ENCODE measurements around the gene ZNF516. TPM values are rescaled to one million over a fixed set of nuclear protein-coding genes. Genes with fewer than 3 reads are reported as not detected.

The ZNF516 gene
- total RNA-seq, 1 experiment from 2014 or later, result 1.7 TPM

DNA sequence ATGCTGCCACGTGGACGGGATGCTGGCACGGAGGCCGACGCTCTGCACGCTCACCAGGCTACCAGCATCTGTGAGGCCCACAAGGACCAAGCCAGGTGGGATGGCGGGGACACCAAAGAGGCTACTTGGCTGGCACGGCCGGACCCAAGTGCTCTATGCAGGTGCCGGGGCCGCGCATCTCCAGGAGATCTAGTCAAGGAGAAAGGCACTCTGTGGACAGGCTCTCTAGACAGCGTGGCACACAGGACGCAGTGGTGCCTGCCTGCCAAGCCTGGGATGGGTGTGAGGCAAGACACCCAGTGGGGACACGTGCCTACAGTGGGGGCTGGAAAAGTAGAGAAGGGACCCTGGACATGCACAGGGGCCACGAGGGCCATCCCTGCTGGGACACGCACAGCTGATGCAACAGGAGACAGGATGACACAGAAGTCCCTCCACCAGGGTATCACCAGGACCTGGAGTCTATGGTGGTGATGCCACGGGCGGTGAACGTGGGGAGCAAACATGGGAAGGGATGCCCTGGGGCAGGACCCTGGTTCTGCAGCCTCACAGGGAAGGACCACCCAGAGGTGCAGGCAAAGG is 28.5 kb downstream of the ZNF516 start:
- Histone ChIP-seq H3K9me3 (no peaks in the 10 kb centered on the region), H3K4me3 (no peak overlapping the region)
- DNase-seq, result no peak

DNA sequence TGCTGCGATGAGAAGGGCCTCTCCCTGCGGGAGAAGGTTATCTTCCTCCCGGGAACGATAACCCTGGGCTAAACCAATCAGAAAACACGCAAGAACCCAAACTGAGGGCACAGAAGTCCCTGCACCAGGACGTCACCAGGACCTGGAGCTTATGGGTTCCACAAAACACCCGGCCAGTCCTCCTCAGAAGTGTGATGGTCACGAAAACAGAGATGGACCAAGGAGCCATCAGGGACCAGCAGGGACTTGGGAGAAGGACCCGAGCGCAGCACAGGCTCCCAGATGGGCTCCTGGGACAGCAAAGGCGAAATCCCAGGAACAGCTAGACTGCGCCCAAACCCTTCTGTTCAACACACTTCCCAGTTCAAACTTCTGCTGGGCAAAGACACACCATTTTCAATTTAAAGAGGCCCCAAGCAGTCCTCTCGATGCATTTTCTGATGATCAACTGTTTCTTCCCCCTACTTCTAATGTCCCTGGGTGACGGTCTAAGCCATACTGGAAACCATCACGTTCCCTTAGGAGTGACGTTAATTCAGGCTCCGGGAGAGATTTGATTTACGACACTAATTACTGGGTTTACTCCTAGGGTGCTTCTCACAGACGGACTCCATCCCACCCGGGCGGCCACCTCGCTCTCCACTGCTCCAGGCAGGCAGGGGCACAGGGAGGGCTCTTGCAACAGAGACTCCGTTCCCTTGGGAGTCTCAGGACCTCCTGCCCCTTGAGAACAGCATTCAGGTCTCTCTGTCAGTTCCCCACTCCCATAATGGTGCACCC is 29.2 kb downstream of the ZNF516 start:
- Histone ChIP-seq H3K9me3 (no peaks in the 10 kb centered on the region), H3K4me3 (no peak overlapping the region), H3K36me3 (no peaks in the 10 kb centered on the region), H3K27me3 (no peaks in the 10 kb centered on the region)
- no peak for DNase-seq

More for the DNA sequence above, 28.5 kb downstream of the ZNF516 start:
- H3K27me3 ChIP-seq, result no peaks in the 10 kb centered on the region
- H3K36me3 ChIP-seq, result no peaks in the 10 kb centered on the region

DNA sequence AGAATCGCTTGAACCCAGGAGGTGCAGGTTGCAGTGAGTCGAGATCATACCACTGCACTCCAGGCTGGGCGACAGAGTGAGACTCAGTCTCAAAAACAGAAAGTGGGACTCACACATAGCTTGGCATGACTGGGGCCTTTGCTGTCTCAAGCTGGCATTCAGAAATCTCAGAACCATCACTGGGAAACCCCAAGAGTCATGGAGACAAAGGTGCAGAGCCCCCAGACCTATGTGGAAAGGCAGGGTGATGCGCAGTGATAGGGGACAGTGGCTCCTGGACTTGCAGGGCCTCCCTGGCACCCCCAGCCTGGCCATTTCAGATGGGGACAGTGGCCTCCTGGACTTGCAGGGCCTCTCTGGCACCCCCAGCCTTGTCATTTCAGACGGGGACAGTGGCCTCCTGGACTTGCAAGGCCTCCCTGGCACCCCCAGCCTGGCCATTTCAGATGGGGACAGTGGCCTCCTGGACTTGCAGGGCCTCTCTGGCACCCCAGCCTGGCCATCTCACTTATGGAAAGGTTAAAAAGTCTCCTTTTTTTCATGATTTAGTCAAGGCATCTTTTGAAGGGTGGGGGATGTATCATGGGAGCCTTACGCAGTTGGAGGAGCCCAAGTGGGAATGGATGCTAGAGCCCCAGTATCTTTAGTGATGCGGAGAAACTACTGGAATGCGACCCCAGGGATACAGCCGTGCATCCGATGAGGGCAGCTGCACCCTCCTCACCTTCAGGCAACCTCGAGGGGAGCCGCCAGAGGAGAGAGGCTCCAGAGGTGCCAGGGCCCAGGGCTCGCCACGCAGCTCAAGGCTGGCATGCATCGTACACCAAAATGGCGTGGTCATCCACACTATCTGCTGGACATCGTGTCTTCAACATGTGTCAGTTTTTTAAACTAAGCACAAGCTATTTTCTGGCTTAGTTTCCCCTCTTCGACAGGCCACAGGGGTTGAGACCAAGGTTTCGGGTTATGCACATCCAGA is 30.5 kb downstream of the ZNF516 start:
- Histone ChIP-seq H3K27me3 (no peaks in the 10 kb centered on the region), H3K36me3 (no peaks in the 10 kb centered on the region), H3K9me3 (no peaks in the 10 kb centered on the region), H3K4me3 (no peak overlapping the region)
- no peak for DNase-seq

DNA sequence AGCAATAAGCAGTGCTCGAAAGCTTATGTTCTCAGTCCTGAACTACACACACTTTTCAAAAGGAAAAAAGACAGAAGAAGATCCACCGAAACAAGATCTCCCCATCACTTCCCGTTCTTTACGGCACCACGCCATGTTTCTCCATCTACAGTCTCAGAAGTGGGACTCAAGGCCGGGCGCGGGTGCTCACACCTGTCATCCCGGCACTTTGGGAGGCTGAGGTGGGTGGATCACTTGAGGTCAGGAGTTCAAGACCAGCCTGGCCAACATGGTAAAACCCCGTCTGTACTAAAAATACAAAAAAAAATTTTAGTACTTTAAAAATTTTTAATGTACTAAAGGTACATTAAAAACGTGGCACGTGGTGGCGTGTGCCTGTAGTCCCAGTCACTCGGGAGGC is 31.2 kb downstream of the ZNF516 start:
- DNase-seq, result no peak
- Histone ChIP-seq H3K27me3 (no peaks in the 10 kb centered on the region), H3K4me3 (no peak overlapping the region), H3K36me3 (no peaks in the 10 kb centered on the region), H3K9me3 (no peaks in the 10 kb centered on the region)

DNA sequence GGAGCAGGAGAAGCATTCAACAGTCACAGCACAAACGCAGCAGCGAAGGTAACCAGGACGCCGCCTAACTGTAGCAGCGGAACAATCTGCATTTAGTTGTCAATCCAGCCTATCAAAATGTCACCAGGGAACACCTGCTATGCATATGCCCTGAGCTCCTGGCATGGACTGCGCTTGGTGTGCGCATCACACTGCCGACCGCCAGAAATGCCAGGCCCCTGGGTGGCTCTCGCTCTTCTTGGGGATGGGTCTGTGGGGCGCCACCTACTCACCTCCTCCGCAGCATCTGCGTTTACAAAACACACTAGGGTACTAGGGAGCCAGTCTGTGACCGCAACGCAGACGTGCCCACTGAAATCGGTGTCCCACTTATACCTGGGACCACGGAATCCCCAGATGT is 31.7 kb downstream of the ZNF516 start:
- no peaks in the 10 kb centered on the region for H3K36me3 ChIP-seq
- no peak overlapping the region for H3K4me3 ChIP-seq
- no peak for DNase-seq
- H3K27me3 ChIP-seq, result no peaks in the 10 kb centered on the region
- H3K9me3 ChIP-seq, result no peaks in the 10 kb centered on the region

DNA sequence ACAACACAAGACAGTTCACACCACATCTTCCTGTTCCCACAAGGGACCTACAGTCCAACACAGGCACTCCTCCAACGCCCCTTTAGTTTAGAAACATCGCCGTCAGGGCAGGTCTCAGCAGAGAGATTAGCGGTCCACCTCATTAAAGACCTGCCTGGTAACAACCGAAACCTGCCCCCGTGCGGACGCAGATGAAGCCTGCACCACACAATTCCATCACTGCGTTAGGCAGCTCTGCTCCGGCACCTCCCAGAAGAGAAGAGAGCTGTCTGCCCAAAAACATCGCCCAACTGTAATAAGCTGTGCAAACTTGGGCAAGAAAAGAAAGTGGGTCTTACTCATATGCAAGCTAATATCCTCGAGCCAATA is 32.7 kb downstream of the ZNF516 start:
- no peaks in the 10 kb centered on the region for H3K36me3 ChIP-seq
- no peaks in the 10 kb centered on the region for H3K9me3 ChIP-seq
- no peak overlapping the region for H3K4me3 ChIP-seq
- H3K27me3 ChIP-seq, result no peaks in the 10 kb centered on the region
- peak; percentile 39 for DNase-seq

DNA sequence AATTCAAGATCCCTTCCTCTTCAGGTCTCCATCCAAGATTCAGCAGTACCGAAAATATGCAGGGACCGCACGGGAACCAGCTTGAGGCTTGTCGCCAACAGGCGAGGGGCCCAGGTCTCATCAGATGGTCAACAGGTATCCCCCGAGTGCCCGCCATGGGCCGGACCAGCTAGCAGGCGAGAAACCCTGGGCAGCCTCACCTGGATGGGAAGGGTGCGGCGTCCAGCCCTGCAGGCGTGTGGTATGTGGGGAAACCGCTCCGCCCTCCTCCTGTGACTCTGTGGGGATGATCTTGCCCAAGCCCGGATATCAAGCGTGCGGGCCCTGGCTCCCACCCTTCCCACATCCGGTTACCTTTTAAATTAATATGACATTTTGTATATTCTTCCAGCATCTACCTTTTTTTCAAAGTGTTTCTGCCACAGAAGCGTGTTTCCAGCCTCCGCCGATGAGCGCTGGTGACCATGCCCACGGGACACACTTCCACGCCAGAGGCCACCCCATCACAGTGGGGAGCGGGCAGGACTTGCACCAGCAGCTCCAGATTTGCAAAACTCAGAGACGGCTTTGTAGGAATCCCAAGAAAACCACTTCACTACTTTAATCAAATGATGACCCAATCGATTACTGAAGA is 33.2 kb downstream of the ZNF516 start:
- no peak overlapping the region for H3K4me3 ChIP-seq
- no peaks in the 10 kb centered on the region for H3K36me3 ChIP-seq
- H3K27me3 ChIP-seq, result no peaks in the 10 kb centered on the region
- no peaks in the 10 kb centered on the region for H3K9me3 ChIP-seq
- no peak for DNase-seq

DNA sequence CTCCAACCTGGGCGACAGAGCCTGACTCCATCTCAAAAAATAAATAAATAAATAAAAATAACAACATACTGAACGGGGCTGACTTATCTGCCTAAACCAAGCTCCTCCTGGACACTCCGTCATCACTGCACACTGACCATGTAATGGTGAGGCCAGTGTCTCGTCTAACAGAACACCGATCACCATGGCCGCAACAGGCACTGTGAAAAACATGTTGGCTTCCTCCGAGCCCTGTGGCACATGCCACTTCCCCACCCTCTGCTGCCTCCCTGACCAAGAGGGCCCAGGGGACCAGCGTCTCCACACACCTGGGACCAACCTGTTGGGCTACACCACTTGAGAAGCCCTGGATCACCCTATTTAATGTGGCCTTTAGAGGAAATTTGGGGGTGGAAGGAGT is 33.9 kb downstream of the ZNF516 start:
- Histone ChIP-seq H3K9me3 (no peaks in the 10 kb centered on the region), H3K36me3 (no peaks in the 10 kb centered on the region), H3K27me3 (no peaks in the 10 kb centered on the region), H3K4me3 (no peak overlapping the region)
- DNase-seq, result no peak

DNA sequence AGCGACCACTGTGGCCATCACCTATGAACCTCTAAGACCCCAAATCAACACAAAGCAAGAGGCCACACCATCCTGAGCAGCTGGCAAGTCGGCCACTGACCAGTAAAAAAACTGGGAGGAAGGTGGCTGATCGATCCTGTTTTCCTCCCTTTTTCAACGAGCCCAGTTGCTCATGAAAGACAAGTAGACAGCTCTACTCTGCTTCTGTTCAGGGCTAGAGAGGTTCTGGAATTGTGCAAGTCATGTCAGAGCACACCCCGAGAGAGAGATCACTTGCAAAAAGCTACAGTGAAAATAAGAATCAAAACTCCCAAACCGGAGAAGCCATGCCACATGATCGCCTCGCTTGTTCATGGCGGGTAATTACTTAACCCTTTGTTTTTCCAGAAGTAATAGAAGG is 34.6 kb downstream of the ZNF516 start:
- Histone ChIP-seq H3K9me3 (no peaks in the 10 kb centered on the region), H3K27me3 (no peaks in the 10 kb centered on the region), H3K36me3 (no peaks in the 10 kb centered on the region), H3K4me3 (no peak overlapping the region)
- no peak for DNase-seq

DNA sequence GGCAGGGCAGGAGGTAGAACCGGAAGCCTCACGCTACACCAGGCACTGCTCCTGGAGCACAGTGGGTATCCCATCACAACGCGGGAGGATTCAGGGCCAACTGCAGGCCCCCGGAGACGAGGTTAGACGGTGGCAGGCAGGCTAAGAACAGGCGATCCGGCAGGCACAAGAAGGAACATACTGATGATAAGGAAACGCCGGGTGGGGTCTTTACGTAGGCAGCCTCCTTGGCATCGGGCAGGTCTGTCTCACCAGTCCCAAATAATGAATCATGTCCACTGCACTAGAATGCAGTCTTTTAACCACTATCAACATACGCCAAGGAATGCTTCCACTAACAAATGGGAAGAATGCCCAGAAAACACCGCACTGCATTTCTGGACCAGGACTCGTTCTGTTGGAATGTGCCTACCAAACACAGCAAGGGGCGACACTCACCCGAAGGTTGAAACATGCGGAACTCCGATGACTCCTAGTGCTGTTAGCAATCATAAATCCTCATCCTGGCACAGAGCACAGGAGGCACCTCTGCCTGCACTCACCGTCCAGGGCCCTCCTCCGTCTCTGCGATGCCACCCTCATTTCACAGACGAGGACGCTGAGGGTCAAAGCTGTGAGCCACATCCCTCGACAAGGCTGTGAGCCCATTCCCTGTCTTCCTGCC is 35.2 kb downstream of the ZNF516 start:
- Histone ChIP-seq H3K4me3 (peak overlapping the region; percentile 26), H3K36me3 (no peaks in the 10 kb centered on the region)
- peak; percentile 92 for DNase-seq

DNA sequence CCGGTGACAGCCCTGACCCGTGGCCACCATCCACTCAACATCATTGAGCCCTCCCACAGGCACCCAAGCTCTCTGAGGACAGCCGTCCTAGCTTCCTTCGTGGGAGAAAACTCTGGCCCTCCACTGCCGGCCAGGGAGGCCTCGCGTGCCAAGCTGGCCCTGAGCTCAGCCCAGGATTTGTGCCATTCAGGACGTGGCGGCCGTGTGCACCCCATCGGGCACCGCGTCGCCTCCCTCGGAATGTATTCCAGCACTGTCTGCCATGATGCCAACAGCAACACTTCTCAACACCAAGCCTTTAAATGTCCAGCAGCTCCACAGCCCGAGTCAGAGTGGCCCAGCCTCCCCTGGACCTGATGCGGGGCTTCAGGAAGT is 35.7 kb downstream of the ZNF516 start:
- Histone ChIP-seq H3K9me3 (no peaks in the 10 kb centered on the region), H3K4me3 (peak overlapping the region; percentile 26), H3K27me3 (no peaks in the 10 kb centered on the region), H3K36me3 (no peaks in the 10 kb centered on the region)
- DNase-seq, result no peak

More for the DNA sequence above, 35.2 kb downstream of the ZNF516 start:
- H3K9me3 ChIP-seq, result no peaks in the 10 kb centered on the region
- no peaks in the 10 kb centered on the region for H3K27me3 ChIP-seq

DNA sequence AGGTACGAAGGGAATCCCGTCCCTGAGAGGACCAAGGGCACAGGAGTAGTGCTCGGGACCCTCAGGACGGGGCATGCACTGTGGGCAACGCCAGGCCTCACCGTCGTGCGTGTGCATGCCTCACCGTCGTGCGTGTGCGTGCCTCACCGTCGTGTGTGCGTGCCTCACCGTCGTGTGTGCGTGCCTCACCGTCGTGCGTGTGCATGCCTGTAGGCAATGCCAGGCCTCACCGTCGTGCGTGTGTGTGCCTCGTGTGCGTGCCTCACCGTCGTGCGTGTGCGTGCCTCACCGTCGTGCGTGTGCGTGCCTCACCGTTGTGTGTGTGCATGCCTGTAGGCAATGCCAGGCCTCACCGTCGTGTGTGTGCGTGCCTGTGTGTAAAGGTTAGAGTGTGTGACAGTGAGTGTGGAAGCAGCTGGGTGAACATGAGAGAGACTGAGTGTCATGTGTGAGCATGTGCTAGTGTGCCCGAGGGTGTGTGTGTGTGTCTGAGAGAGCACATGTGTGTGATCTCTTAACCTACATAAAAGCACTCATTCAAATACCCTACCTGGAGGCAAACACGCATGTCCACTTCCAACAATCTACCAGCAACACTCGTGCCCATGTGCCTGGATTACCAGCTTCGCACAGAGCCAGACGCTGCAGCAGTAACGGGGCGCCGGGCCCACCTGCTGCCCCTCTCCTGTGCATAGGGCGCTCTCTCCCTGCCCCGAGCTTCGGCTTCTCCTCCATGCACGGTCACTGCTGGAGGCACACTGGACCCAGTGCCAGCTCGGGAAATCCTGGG is 36.3 kb downstream of the ZNF516 start:
- no peaks in the 10 kb centered on the region for H3K9me3 ChIP-seq
- H3K4me3 ChIP-seq, result no peak overlapping the region
- DNase-seq, result no peak
- no peaks in the 10 kb centered on the region for H3K36me3 ChIP-seq
- no peaks in the 10 kb centered on the region for H3K27me3 ChIP-seq

DNA sequence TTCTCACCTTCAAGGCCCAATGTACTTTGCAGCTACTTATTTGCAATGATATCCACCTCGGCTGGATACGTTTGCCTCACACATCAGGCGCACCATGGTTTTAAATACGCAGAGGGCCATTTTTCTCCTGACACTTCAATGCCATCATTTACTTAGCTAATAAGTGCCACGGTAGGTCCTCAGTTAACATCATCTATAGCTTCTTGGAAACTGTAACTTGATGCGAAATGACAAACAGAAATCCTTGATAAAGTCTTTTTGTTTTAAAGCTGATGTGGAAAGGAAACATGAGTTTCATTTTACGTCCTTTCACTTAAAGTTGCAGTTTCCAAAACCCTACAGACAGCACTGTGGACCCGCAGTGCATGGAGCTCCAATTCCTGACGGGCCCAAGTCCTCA is 37.1 kb downstream of the ZNF516 start:
- DNase-seq, result no peak
- Histone ChIP-seq H3K9me3 (no peaks in the 10 kb centered on the region), H3K36me3 (no peaks in the 10 kb centered on the region), H3K4me3 (no peak overlapping the region), H3K27me3 (no peaks in the 10 kb centered on the region)

DNA sequence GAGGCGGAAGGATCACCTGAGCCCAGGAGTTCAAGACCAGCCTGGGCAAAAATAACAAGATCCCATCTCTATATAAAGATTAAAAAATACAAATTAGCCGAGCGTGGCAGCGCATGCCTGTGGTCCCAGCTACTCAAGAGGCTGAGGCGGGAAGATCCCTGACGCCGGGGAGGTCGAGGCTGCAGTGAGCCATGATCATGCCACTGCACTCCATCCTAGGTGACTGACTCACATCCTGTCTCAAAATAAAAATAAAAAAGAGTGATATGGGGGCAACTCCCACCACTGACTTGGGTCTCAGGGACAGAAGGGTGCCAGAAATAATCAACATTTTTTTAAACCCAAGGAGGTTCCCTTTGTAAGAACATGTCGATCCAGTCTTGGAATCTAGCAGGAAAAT is 37.6 kb downstream of the ZNF516 start:
- no peak for DNase-seq
- no peaks in the 10 kb centered on the region for H3K9me3 ChIP-seq
- H3K4me3 ChIP-seq, result no peak overlapping the region
- H3K27me3 ChIP-seq, result no peaks in the 10 kb centered on the region
- no peaks in the 10 kb centered on the region for H3K36me3 ChIP-seq

DNA sequence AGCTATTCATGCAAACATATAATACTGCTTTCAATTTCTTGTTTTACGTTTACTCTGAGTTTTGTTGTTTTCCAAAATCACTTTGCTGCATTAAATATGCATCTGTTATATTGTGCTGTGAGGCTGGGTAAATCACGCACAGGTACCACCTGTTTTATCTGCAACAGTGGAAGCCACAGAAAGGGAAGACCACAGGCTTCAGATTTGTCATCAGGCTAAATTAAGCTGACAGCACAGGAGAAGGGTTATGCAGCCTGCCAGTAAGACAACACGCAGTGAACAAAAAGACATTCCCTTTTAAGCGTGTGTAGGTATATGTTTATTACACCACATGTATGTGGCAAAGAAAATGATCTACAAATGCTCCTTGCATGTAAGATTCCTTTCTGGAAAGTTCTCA is 38.2 kb downstream of the ZNF516 start:
- Histone ChIP-seq H3K9me3 (no peaks in the 10 kb centered on the region), H3K4me3 (no peak overlapping the region), H3K27me3 (no peaks in the 10 kb centered on the region), H3K36me3 (no peaks in the 10 kb centered on the region)
- DNase-seq, result no peak
